Measurements from ENCODE around the gene EIF5.

Gene EIF5

GRCh38 chr14:103302966-103303365 lies 31.1 kb upstream of the EIF5 start:
- Histone ChIP-seq H4K20me1 (ENCODE audit: insufficient read depth, low read length, poor library complexity, severe bottlenecking) (no peaks in the 10 kb centered on the region), H2AFZ (ENCODE audit: low read length) (no peak overlapping the region), H3K27me3 (ENCODE audit: insufficient read depth, low read length, poor library complexity, severe bottlenecking) (no peaks in the 10 kb centered on the region), H3K79me2 (ENCODE audit: insufficient read depth, low read length) (no peaks in the 10 kb centered on the region), H3K4me3 (ENCODE audit: low read length, poor library complexity, severe bottlenecking) (no peak overlapping the region), H3K9me2 (replicated peaks; ENCODE audit: low read depth, low read length) (no peaks in the 10 kb centered on the region), H3K9ac (ENCODE audit: low read depth, low read length, poor library complexity, severe bottlenecking) (no peak overlapping the region), H3K9me3 (ENCODE audit: insufficient read depth, low read depth, low read length) (no peaks in the 10 kb centered on the region), H3K4me1 (ENCODE audit: insufficient read depth, low read length, poor library complexity, severe bottlenecking) (no peaks in the 10 kb centered on the region), H3K4me2 (ENCODE audit: low read depth, low read length, poor library complexity, severe bottlenecking) (no peak overlapping the region), H3K36me3 (ENCODE audit: insufficient read depth, low read length) (no peaks in the 10 kb centered on the region), H3F3A (ENCODE audit: low read depth) (no peaks in the 10 kb centered on the region)
- no peak for TF ChIP-seq EZH2phosphoT487 (IDR thresholded peaks at IDR 0.05; ENCODE audit: borderline replicate concordance)
- no peak for TF ChIP-seq CTCF (conservative IDR thresholded peaks at IDR 0.05; ENCODE audit: low read length)

- Histone ChIP-seq H3K4me1 (ENCODE audit: insufficient read depth, low read length, poor library complexity, severe bottlenecking) (no peaks in the 10 kb centered on the region), H2AFZ (ENCODE audit: low read length) (no peak overlapping the region), H3K9ac (ENCODE audit: low read depth, low read length, poor library complexity, severe bottlenecking) (no peak overlapping the region), H3K4me2 (ENCODE audit: low read depth, low read length, poor library complexity, severe bottlenecking) (no peak overlapping the region), H3K4me3 (ENCODE audit: low read length, poor library complexity, severe bottlenecking) (no peak overlapping the region), H3K27me3 (ENCODE audit: insufficient read depth, low read length, poor library complexity, severe bottlenecking) (no peaks in the 10 kb centered on the region), H3K9me3 (ENCODE audit: insufficient read depth, low read depth, low read length) (no peaks in the 10 kb centered on the region), H3F3A (ENCODE audit: low read depth) (no peaks in the 10 kb centered on the region), H3K9me2 (replicated peaks; ENCODE audit: low read depth, low read length) (no peaks in the 10 kb centered on the region), H4K20me1 (ENCODE audit: insufficient read depth, low read length, poor library complexity, severe bottlenecking) (no peaks in the 10 kb centered on the region), H3K79me2 (ENCODE audit: insufficient read depth, low read length) (no peaks in the 10 kb centered on the region), H3K36me3 (ENCODE audit: insufficient read depth, low read length) (no peaks in the 10 kb centered on the region)
- TF ChIP-seq CTCF (conservative IDR thresholded peaks at IDR 0.05; ENCODE audit: low read length) (no peak), EZH2phosphoT487 (IDR thresholded peaks at IDR 0.05; ENCODE audit: borderline replicate concordance) (no peak)
Measured at GRCh38 chr14:103304706-103305105, 29.3 kb upstream of the EIF5 start.

- TF ChIP-seq EZH2phosphoT487 (IDR thresholded peaks at IDR 0.05; ENCODE audit: borderline replicate concordance) (no peak), CTCF (conservative IDR thresholded peaks at IDR 0.05; ENCODE audit: low read length) (no peak)
- H3K27me3 ChIP-seq (ENCODE audit: insufficient read depth, low read length, poor library complexity, severe bottlenecking) = no peaks in the 10 kb centered on the region
- no peaks in the 10 kb centered on the region for H3K79me2 ChIP-seq (ENCODE audit: insufficient read depth, low read length)
Measured at GRCh38 chr14:103308717-103309616, 25.1 kb upstream of the EIF5 start.

More at GRCh38 chr14:103308717-103309616, 25.1 kb upstream of the EIF5 start:
- Histone ChIP-seq H3K9ac (ENCODE audit: low read depth, low read length, poor library complexity, severe bottlenecking) (no peak overlapping the region), H3K4me1 (ENCODE audit: insufficient read depth, low read length, poor library complexity, severe bottlenecking) (peaks cover 6% of the 10 kb centered on the region), H3K9me2 (replicated peaks; ENCODE audit: low read depth, low read length) (no peaks in the 10 kb centered on the region), H4K20me1 (ENCODE audit: insufficient read depth, low read length, poor library complexity, severe bottlenecking) (no peaks in the 10 kb centered on the region), H3K4me2 (ENCODE audit: low read depth, low read length, poor library complexity, severe bottlenecking) (no peak overlapping the region), H3K4me3 (ENCODE audit: low read length, poor library complexity, severe bottlenecking) (no peak overlapping the region), H2AFZ (ENCODE audit: low read length) (no peak overlapping the region), H3K36me3 (ENCODE audit: insufficient read depth, low read length) (no peaks in the 10 kb centered on the region), H3K9me3 (ENCODE audit: insufficient read depth, low read depth, low read length) (no peaks in the 10 kb centered on the region), H3F3A (ENCODE audit: low read depth) (no peaks in the 10 kb centered on the region)
